ENCODE results near the gene INTS11.

DNA sequence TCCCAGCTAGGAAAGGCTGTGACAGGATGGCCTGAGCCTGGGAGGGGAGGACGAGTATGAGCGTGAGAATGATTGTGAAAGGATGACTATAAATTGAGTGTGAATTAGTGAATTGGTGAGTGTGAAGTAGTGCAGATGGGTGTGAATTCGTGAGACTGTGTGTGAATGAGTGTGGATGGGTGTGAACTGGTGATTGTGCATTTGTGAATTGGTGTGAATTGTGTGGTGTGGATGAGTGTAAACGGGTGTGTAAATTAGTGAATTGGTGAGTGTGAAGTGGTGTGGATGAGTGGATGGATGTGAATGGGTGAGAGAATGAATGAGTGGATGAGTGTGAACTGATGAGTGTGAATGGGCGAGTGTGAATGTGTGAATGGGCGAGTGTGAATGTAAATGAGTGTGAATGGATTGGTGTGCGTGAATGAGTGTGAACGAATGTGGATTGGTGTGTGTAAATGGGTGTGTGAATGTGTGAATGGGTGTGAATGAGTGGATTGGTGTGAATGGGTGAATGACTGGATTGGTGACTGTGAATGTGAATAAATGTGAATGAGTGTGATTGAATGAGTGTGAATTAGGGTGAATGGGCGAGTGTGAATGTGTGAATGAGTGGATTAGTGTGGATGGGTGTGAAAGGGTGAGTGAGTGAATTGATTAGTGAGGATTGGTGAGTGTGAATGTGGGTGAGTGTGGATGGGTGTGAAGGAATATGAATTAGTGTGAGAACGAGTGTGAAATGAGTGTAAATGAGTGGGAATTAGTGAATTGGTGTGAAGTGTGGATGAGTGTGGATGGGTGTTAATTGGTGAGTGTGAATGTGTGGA, 41.6 kb upstream of the INTS11 start:
- TF ChIP-seq, protein P1, sequence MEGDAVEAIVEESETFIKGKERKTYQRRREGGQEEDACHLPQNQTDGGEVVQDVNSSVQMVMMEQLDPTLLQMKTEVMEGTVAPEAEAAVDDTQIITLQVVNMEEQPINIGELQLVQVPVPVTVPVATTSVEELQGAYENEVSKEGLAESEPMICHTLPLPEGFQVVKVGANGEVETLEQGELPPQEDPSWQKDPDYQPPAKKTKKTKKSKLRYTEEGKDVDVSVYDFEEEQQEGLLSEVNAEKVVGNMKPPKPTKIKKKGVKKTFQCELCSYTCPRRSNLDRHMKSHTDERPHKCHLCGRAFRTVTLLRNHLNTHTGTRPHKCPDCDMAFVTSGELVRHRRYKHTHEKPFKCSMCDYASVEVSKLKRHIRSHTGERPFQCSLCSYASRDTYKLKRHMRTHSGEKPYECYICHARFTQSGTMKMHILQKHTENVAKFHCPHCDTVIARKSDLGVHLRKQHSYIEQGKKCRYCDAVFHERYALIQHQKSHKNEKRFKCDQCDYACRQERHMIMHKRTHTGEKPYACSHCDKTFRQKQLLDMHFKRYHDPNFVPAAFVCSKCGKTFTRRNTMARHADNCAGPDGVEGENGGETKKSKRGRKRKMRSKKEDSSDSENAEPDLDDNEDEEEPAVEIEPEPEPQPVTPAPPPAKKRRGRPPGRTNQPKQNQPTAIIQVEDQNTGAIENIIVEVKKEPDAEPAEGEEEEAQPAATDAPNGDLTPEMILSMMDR (IDR thresholded peaks at IDR 0.05; ENCODE audit: low read depth, low read length, poor library complexity, severe bottlenecking): no peak
- TF ChIP-seq EZH2phosphoT487 (IDR thresholded peaks at IDR 0.05; ENCODE audit: borderline replicate concordance, low read length): no peak
